NCI-H446 treated with DMSO at 0.1 percent for 48 hours (cell line): ENCODE measurements around the gene SBF2.
"Not testable (repeated sequence)": the region's sequence is repeated elsewhere in the genome, so short reads cannot be mapped to it uniquely, and the experiment has no call there.

Experiments used
- DNase-seq: peaks from one replicate; lab custom pipeline; 2025; lab: John Stamatoyannopoulos, UW

SBF2 gene

GRCh38 chr11:9747828-9748227 is 546.2 kb downstream of the SBF2 start:
- DNase-seq: no peak

GRCh38 chr11:9747229-9747628 is 546.8 kb downstream of the SBF2 start:
- no peak for DNase-seq

- no peak for DNase-seq
Measured at GRCh38 chr11:9745411-9746211, 548.4 kb downstream of the SBF2 start.

GRCh38 chr11:9743512-9743911 is 550.5 kb downstream of the SBF2 start:
- DNase-seq: not testable (repeated sequence)

GRCh38 chr11:9741260-9741659 is 552.8 kb downstream of the SBF2 start:
- DNase-seq: no peak

GRCh38 chr11:9740202-9740883 is 553.7 kb downstream of the SBF2 start:
- no peak for DNase-seq

- no peak for DNase-seq
Measured at GRCh38 chr11:9739123-9739900, 554.7 kb downstream of the SBF2 start.

- no peak for DNase-seq
Measured at GRCh38 chr11:9738707-9739106, 555.3 kb downstream of the SBF2 start.

GRCh38 chr11:9738116-9738515 is 555.9 kb downstream of the SBF2 start:
- DNase-seq: no peak

- no peak for DNase-seq
Measured at GRCh38 chr11:9736365-9736764, 557.7 kb downstream of the SBF2 start.

- no peak for DNase-seq
Measured at GRCh38 chr11:9735919-9736318, 558.1 kb downstream of the SBF2 start.

- DNase-seq: no peak
Measured at GRCh38 chr11:9735236-9735635, 558.8 kb downstream of the SBF2 start.

- DNase-seq: no peak
Measured at GRCh38 chr11:9733212-9733611, 560.8 kb downstream of the SBF2 start.

GRCh38 chr11:9732453-9732852 is 561.6 kb downstream of the SBF2 start:
- no peak for DNase-seq

- no peak for DNase-seq
Measured at GRCh38 chr11:9731256-9731655, 562.8 kb downstream of the SBF2 start.
